GM21619 (cell line): Measurements from ENCODE around the gene EPB41L1.

Experiments used
- ATAC-seq: cut with Tn5 transposase; IDR thresholded peaks from one replicate; pipeline ENCODE4 v1.9.1; 2021; ENCODE audit not compliant: unreplicated experiment

Gene EPB41L1

DNA sequence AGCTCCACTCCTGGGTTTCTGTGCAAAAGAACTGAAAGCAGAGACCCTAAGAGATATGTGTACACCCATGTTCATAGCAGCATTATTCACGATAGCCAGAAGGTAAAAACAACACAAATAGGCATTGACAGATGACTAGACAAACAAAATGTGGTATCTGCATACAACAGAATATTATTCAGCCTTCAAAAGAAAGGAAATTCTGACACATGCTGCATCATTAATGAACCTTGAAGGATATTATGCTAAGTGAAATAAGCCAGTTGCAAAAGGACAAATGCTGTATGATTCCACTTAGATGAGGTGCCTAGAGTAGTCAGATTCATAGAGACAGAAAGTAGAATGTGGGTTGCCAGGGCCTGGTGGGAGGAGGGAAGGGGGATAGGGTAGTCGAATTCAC is 99.5 kb downstream of the EPB41L1 start:
- ATAC-seq = no peak

- no peak for ATAC-seq
These were observed 100.9 kb downstream of the EPB41L1 start for GRCh38 chr20:36255445-36255844.

DNA sequence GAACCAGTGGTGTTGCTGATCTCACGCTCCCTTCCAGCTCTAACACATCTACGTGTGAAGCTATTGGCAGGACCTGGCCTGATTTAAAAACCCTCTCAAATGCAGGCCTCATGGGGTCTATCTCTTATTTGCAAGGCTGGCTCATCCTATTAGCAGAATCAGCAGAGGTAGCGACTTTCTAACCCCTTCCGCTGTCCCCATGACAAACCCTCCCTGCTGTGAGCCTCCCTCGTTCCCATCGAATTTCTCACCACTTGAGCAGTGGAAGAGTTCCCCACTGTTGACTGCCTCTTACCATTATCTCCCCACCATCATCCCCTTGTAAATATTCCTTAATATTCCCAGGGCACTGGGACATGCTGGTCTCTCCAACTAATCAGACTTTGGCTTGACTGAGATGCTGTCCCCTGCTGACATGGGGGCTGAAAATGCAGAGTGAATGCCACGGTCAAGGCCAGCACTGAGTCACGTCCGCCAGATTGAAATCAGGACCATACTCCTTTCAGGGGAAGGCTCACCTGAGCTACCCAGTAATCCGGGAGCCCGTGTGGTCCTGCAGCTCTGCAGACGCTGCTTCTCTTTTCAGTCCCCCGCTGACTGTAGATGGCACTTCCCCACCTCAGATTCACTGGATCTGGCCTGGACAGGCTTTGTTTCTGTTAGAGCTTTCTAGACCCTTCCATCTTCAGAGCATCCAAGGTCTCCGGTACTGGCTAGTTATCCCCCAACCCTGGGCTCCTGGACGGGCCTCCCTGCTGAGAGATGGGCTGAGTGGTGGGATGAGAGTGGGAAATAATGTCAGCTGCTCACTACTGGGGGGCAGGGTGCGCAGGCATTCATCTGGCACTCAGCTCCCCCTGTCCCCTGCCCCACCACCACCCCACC is 104.9 kb downstream of the EPB41L1 start:
- no peak for ATAC-seq

DNA sequence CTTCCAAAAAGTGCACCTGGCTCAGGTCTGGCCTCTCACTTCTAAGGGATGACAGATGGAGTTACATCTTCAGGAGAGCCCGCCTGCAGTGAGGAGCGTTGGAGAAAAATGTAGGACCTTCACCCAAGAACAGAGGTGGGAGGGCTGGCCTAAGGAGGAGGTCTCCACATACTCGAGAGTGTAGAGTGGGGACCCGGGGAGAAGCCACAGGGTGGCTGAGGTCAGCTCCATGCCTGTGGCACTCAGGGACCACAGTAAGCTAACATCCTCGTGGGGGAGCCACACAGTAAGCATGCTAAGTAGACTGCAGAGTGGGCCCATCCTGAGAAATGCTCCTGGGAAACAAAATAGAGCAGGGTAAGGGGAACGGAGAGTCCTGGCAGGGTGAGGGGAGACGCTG is 105.8 kb downstream of the EPB41L1 start:
- no peak for ATAC-seq

DNA sequence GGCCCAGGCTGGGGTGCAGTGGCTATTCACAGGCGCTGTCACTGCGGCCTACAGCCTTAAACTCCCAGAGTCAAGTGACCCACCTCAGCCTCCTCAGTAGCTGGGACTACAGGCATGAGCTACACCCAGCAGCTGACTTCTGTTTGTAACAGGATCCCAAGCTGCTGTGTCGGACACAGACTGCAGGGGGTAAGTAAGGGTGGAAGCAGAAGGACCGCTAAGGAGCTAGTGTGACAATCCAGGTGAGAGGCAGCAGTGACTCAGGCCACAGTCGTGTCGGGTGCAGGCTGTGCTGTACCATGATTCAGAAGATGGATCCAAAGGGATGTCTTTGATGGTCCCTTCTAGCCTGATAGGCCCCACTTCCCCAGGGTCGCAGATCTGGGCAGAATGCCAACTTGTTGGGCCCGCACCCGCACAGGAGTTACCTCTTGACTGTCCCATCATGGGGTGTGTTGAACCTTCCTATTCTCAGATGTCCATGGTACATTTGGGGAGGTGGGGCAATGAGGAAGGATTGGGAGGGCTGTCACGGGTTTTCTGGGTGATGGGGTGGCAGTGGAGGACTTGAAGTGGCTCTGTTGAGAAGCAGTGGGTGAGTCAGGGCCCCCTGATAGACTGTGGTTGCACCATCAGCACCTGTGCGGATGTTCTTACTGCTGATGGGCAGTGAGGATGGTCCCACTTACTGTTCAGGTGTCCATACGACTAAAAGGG is 107.0 kb downstream of the EPB41L1 start:
- no peak for ATAC-seq

- no peak for ATAC-seq
These were observed 107.9 kb downstream of the EPB41L1 start for GRCh38 chr20:36262440-36262839.

DNA sequence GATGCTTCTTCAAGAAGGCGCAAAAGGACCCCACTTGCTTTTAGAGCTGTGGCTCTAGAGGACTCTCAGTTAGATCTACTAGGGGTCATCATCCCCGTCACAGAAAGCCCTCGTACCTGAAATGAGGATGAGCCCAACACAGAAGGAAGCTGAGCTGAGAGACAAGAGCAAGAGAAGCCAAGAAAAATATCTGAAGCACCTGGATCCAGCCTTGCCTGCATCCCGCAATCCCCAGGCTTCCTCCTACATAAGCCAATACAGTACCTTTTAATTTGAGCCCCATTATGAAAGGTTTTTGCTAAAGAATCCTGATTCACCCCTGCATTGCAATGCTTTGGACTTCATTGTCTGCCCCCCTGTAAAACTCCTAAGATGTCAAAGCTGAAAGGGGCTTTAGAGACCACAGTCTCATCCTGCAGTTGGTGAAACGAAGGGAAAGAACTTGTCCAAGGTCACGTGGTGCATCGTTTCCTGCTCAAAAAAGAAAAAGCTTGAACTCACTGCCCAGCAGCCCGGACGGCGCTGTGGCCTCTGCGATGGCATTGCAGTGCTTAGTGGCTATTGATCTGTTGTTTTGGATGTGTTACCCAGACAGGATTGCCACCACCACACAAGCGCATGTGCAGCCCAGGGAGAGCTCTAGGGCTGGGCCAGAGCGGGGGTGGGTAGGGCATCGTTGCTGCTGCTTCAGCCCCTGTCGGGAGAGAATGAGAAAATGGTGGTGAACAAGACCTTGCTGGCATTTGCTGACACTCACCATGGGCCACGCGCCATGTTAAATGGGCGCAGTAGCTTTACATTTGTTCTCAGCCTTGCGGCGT is 110.1 kb downstream of the EPB41L1 start:
- ATAC-seq = no peak

DNA sequence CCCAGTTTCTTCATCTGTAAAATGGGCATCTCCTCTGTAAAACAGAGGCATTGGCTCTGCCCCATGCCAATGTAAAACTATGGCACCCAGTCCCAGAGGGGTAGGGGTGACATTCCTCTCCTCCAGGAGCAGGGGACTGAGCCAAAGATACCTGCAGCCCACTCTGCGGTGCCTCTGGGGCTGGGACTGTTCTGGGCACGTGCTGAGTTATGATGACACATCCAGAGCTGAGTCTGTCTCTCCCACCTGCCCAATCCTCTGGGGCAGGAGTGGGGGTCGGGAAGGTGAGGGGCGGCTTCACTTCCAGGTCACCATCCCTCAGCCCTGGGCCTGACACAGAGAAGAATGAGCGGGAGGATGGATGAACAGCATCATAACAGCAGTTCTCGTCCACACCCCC is 111.6 kb downstream of the EPB41L1 start:
- ATAC-seq = no peak

DNA sequence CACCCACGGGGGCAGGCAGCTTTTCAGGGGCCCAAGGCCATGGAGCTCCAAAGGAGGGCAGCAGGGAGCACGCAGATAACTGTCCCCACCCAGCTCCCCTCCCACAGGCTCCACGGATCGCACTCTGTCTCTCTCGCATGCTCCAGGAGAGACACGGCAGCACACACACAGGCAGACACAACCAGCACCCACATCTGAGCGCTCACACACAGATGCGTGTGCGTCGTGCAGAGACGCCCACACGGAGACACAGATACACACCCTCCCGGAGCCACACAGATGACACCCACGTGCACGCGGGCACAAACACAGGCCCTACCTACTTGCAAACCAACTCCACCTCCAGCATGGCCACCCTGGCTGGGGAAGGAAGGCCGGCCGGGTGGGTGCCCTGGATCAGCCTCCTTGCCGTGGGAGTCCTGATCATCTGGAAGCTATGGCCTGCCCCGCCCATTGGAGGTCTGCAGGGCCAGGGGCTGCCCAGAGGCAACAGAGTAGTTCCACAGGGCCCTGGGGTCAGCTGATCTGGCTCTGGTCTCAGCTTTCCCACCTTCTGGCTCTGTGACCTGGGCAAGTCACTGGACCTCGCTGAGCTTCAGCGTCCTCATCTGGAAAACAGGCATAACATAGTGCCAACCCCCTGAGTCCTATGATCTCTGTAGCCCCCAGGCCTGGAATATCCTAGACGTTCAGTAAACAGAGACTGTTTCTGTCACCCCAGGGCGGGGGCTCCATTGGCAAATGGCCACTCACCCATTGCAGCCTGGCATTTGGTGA is 113.3 kb downstream of the EPB41L1 start:
- ATAC-seq = no peak

DNA sequence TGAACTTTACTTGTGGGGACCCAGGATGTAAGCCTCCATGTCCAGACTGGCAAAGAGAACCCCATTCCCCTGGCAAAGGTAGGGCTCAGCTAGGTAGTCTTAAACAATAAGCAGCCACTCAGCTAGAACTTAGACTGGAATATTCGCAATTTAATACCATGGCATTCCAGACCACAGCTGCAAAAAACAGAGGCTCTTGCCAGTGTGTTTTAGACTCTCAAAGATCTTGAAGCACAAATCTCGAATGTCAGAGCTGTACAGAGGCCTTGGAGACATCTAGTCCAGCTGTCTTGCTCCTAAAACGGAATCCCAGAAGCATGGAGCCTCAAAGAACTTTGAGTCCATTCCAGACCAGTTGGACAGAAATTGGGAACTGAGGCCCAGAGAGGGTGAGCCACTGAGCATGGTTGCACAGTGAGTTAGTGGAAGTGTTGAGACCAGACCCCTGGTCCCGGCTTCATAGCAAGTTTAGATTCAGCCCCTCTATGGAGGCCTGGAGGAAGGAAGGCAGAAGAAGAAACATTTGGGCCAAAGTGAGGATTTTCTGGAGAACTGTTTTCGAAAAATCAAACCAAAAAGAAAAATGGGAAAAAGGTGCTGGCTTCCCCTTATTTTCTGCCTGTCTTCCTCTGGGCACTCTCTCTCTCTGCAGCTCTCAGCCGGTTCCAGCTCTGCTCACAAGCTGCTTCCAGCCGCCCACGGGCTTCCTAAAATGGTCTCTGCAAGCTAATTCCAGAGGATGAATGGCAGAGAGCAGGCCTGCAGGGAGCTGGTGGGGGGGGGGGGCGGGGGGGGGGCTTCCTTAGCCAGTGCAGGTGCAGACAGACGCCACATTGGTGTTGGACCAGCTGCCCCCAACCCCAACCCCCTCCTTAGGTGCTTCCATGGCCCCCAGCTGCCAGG is 114.2 kb downstream of the EPB41L1 start:
- no peak for ATAC-seq

GRCh38 chr20:36269507-36269906 is 115.0 kb downstream of the EPB41L1 start:
- no peak for ATAC-seq

DNA sequence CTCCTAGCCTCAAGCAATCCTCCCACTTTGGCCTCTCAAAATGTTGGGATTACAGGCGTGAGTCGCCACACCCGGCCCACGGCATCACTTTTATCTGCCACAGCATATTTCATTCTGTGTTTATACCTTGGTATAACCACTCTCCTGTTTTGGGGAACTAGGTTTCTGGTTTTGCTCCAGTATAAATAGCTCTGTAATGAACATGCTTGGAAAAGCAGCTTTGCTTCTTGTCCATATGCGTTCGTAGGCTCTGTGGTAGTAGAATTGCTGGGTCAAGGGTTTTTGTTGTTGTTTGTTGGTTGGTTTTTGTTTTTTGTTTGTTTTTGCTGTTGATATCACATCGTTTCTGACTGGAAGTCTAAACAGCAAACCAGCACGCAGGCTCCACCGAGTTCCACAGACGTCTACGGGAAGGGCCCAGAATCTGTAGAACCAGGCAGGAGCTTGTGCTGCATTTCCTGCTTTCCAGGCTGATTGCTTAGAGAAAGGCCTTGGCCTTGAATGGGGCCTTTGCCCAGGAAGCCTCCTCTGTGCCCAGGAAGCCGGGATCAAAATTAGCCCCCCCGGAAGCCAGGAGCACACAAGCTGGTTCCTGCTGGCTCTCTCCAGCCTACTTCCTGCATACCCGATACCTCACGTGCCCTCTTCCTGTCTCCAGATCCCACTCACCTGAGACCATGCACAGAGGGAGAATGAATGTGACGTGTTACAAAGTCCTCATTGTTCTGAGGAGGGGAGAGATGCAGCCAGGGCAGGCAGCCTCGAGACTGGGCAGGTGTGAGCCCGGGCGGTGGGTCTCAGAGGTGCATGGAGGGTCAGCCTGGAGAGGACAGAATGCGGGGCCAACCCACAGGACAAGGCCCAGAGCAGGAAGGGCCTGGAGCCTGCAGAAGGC is 116.5 kb downstream of the EPB41L1 start:
- no peak for ATAC-seq

DNA sequence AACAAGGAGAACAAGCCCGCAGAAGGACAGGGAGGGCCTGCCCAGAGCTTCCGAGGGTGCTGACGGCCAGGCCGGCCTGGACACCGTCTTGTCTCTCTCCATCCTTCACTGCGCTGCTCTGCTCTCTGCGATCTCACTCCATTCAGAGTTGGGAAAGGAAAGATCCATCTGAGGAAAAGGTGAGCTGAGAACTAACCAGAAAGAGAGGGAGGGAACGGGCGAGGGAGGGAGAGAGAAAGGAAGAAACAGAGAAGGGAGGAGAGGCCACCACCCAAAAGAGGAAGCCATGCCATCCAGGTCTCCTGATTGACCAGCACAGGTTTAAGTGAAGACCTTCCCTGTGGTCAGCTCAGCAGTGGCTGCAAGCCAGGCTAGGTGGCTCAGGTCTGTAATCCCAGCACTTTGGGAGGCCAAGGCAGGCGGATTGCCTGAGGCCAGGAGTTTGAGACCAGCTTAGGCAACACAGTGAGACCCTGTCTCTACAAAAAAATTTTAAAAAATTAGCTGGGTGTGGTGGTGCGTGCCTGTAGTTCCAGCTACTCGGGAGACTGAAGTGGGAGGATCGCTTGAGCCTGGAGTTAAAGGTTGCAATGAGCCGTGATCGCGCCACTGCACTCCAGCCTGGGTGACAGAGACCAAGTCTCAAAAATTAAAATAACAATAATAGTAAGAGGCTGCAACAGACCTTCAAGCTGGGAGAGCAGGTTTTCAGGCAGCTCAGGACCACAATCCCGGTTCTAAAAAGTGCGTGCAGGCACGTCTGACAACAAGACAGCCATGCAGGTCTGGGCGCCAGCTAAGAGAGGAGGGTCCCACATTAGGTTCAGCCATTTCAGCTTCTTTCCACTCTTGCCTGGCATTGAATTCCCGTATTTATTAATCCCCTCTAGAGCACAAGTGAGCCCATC is 117.4 kb downstream of the EPB41L1 start:
- ATAC-seq = no peak

GRCh38 chr20:36272547-36273220 is 118.1 kb downstream of the EPB41L1 start:
- ATAC-seq = no peak

DNA sequence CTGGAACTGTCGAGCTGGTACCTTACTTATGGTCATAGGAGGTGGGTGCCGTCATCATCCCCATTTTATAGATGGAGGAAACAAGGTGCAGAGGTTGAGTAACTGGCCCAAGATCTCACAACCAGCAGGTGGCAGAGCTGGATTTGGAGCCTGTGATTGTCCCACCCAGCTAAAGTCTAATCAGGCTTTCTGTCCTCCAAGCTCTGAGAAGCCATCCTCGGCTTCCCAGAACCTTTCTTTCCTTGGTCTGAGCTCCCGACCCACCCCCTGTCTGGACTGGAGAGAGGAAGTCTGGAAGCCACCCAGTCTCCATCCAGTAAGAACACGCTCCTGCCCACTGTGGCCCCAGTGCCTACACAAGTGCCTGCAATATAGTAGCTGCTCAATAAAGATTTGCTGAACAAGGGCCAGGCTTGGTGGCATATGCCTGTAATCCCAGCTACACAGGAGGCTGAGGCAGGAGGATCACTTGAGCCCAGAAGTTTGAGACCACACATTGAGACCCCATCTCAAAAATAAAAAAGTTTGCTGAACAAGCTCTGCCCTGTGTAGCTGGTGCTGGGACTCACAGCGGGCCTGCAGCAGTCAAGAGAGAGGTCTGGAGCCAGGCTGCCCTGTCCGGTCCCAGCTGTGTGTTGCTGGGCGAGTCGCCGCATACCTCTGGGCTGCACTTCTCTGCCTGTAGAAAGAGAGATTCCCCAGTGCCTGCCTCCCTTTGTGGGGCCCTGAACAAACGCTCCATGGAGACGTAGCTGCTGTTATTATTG is 119.1 kb downstream of the EPB41L1 start:
- no peak for ATAC-seq

DNA sequence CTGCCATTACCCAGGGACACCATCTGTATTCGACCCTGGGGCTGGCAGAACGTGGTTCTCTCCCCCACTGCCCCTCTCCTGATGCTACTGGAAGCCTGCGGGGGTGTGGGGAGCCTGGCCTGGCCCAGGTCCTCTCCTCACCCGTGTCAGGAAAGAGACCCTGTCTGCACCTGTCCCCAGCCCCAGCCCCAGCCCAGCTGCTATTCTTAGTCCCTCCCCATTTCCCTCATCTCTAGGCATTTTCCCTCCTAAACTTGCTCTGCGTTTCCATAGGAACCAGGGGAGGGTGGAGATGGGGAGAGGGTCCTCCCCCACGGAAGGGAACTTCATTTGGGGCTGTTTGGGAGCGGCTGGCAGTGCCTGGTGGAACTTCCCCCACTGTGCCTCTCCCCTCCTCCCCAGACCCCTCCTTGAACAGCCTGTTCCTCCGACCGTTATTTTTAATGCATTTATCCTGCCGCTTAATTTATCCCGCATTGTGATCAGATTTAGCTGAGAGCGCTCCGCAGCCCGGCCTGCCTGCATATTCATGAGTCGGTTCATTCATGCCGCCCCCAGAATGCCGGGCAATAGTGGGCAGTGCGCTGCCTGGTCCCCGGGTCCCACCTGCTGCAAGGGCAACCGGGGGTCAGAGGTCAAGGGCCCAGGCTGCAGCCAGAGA is 119.8 kb downstream of the EPB41L1 start:
- no peak for ATAC-seq
